ENCODE data around the gene TRIM45. TPM values are rescaled to one million over a fixed set of nuclear protein-coding genes. Genes with fewer than 3 reads are reported as not detected.

The TRIM45 gene
- total and polyA plus RNA-seq, 2 of the 4 experiments (the other 2 are of a cell fraction): 2.0 to 5.1 TPM

- H3K56ac ChIP-seq (ENCODE audit: extremely low read depth, insufficient read depth, low read length): no peak overlapping the region
- H3K14ac ChIP-seq (replicated peaks; ENCODE audit: low read depth, low read length): no peak overlapping the region
- H4K20me1 ChIP-seq (ENCODE audit: insufficient read depth, low read length): no peaks in the 10 kb centered on the region
- no peaks in the 10 kb centered on the region for H3K9me1 ChIP-seq (ENCODE audit: insufficient read depth, low read length)
- ChIA-PET POLR2A (ENCODE audit: unreplicated experiment) (no interaction called here), CTCF (no interaction called here)
- H4K8ac ChIP-seq (ENCODE audit: low read depth in 2 of 2, low read length in 2 of 2): no peak overlapping the region
- no TSS peak for BruUV-seq (replicated peaks)
- no peak overlapping the region for H4K5ac ChIP-seq (ENCODE audit: low read depth, low read length)
- no peak overlapping the region for H2BK15ac ChIP-seq (ENCODE audit: low read depth, low read length)
- H3K79me1 ChIP-seq (ENCODE audit: low read depth in 1 of 2, low read length in 2 of 2): no peaks in the 10 kb centered on the region
- H3K36me3 ChIP-seq (ENCODE audit: control insufficient read depth, insufficient read depth, low read length): peaks cover 5% of the 10 kb centered on the region
- dilution Hi-C loops (cut with HindIII; ENCODE audit: low sequenced_read_pairs, unreplicated experiment): no loop called here
- H3K18ac ChIP-seq (ENCODE audit: low read depth, low read length): no peak overlapping the region
- TF ChIP-seq CEBPB (IDR thresholded peaks at IDR 0.05; ENCODE audit: low read depth, low read length) (no peak), FOS (IDR thresholded peaks at IDR 0.05; ENCODE audit: low read depth, low read length) (no peak)
- no peak overlapping the region for H2AFZ ChIP-seq (replicated peaks; ENCODE audit: low read length, poor library complexity)
- H3K4me3 ChIP-seq (ENCODE audit: insufficient read depth, low read depth, low read length): no peak overlapping the region
- H3K9me3 ChIP-seq (ENCODE audit: control insufficient read depth, insufficient read depth, low read length): no peaks in the 10 kb centered on the region
- no peak overlapping the region for H2AK5ac ChIP-seq (ENCODE audit: low read depth, low read length)
- no peak overlapping the region for H2BK5ac ChIP-seq (ENCODE audit: low read depth, low read length, poor library complexity, severe bottlenecking)
- no peaks in the 10 kb centered on the region for H3K27me3 ChIP-seq (ENCODE audit: control insufficient read depth, insufficient read depth, low read length)
- intact Hi-C loops (cut with micrococcal nuclease): no loop called here
- no peak overlapping the region for H3K23ac ChIP-seq (ENCODE audit: low read depth, low read length)
- no peaks in the 10 kb centered on the region for H3K4me1 ChIP-seq (ENCODE audit: control insufficient read depth, insufficient read depth, low read length)
- ATAC-seq (ENCODE audit: low read depth) (no peak), DNase-seq (no peak)
- no peak overlapping the region for H4K91ac ChIP-seq (ENCODE audit: insufficient read depth, low read depth, low read length)
- no peak overlapping the region for H3K4me2 ChIP-seq (ENCODE audit: low read depth, low read length)
- no peak overlapping the region for H2BK120ac ChIP-seq (ENCODE audit: low read depth, low read length)
- no peak overlapping the region for H2BK20ac ChIP-seq (ENCODE audit: low read depth, low read length)
- no peak overlapping the region for H2AK9ac ChIP-seq (replicated peaks; ENCODE audit: low read depth, low read length, poor library complexity)
- no peak overlapping the region for H3K9ac ChIP-seq (ENCODE audit: low read depth, low read length)
- no peak overlapping the region for H3K4ac ChIP-seq (ENCODE audit: low read depth, low read length)
- WGBS, 2 experiments (ENCODE audit: extremely low coverage in 2 of 2, insufficient read length in 1 of 2): 86% methylated on average over 1 of the region's 2 CpGs; no CpG with 5 or more reads in 1 of the 2 experiments
- in situ Hi-C loops (cut with MboI; ENCODE audit: low sequenced_read_pairs): no loop called here
- H3K27ac ChIP-seq (ENCODE audit: insufficient read depth, low read length): no peak overlapping the region
Measured at GRCh38 chr1:117106478-117106877, 15.1 kb downstream of the TRIM45 start.

All from IMR-90 (cell line).